HT-29 (cell line): ENCODE measurements around the gene SLC2A6. TPM values are rescaled to one million over a fixed set of nuclear protein-coding genes. Genes with fewer than 3 reads are reported as not detected.
"Not testable (repeated sequence)": the region's sequence is repeated elsewhere in the genome, so short reads cannot be mapped to it uniquely, and the experiment has no call there.

Experiments
- DNase-seq: peaks from one replicate; pipeline ENCODE4 v3.0.0-alpha.2; 2015; ENCODE audit warnings: low spot score
- total RNA-seq: library from RNA; depleted of rRNA; stranded (reverse); fragments of >200 nt; shearing (Covaris generic); gene quantifications from 2 replicates; pipeline ENCODE4 v1.2.3, GENCODE V29; 2014

SLC2A6 gene
- total RNA-seq, 1 experiment from 2014 or later: 14.4 TPM

DNA sequence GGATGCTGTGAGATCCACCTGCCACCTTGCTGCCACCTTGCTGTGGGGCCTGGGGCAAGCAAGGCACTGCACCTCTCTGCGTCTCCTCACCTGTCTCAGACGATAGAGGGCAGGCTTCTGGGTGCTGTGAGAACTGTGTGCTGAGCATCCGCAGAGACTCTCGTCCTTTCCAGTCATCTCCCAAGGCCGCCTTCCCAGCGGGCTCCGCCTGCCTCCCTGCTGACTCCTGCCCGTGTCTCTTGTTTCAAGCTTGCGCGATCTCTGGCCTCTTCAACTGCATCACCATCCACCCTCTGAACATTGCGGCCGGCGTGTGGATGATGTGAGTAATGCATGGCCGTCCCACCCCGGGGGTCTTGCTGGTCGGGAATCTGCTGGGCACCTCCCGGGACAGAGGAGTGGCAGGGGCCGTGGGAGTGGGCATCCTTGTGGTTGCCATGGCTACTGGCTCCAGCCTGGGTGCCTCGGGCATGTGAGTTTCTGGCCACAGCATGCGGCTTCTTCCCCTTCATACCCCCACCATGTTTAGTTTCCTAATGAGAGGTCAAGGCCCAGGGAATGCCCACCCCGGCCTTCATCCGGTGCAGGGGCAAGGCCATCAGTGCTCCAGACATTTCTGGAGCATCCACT, 15.6 kb downstream of the SLC2A6 start:
- peak; percentile 57 for DNase-seq

DNA sequence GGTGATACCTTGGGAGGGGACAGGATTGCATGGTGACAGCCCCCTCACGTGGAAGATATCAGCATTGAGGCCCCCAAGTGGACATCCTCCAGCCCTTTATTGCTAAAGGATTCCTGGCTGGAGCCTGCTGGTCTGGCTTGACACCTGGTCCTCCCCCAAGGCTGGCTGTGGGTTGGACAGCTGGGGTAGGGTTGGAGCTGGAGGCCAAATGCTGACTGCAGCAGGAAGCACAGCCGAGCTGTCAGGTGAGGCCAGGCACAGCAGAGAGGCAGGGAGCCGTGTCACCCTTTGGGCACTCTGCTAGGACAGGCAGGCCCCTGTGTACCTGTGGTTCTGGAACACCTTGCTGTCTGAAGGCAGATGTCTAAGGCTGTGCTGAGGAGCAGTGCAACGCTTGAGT, 16.9 kb downstream of the SLC2A6 start:
- no peak for DNase-seq

DNA sequence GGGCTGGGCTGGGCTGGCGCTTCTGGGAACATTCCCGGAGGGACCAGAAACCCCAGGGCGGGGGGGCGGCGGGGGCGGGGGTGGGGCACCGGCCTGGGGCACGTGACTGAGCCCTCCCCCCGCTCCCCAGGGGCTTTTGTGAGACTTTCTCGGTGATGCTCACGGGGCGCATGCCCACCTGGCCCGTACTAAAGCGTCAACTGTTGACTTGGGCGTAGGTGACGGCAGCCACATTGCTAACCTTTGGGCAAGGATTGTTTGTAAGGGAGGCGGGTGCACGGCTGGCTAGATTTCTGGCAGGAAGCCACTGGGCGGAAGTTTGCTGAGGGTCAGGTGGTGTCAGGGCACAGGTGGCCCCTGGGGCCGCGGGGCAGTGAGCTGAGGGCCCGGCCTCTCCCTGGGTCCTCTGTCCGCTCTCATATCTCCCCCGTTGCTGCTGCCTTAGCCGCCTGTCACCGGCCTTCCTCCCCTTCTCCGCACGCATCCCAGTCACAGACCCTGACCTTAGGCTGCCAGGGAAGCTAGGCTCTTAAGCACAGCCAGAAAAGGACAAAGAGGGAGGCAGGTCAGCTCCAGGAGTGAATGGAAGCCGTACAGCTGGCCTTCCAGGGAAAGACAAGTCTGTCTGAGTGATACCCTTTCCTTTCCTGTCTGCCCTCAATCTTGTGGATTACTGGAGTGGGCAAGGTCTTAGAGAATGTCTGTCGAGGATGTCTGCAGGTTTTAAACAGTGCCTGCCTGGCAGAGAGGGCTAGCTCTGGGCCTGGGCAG, 18.3 kb downstream of the SLC2A6 start:
- peak; percentile 86 for DNase-seq

- peak; percentile 96 for DNase-seq
Observed at GRCh38 chr9:133459476-133460404, 19.2 kb downstream of the SLC2A6 start, which contains the start of gene CACFD1. CACFD1 (plus strand) TSS chr9:133459978; CDS start chr9:133460067, 89 bp downstream.

DNA sequence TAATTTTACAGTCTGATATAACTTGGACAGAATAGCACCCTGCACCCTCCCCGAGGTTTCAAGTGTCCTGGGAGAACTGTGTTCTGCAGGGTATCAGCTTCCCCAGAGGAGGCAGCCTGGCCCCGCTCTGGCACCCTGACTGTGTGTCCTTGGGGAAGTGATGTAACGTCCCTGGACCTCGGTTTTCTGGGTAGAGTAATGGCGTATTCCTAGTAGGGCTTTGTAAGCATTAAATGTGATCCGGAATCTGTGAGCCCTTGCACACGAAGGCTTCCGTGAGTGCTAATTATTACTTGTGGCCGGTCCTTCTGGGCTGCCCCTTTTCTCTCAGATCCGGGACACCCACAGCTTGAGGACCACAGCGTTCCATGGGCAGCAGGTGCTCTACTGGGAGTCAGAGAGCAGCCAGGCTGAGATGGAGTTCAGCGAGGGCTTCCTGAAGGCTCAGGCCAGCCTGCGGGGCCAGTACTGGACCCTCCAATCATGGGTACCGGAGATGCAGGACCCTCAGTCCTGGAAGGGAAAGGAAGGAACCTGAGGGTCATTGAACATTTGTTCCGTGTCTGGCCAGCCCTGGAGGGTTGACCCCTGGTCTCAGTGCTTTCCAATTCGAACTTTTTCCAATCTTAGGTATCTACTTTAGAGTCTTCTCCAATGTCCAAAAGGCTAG, 20.1 kb downstream of the SLC2A6 start:
- DNase-seq: no peak

DNA sequence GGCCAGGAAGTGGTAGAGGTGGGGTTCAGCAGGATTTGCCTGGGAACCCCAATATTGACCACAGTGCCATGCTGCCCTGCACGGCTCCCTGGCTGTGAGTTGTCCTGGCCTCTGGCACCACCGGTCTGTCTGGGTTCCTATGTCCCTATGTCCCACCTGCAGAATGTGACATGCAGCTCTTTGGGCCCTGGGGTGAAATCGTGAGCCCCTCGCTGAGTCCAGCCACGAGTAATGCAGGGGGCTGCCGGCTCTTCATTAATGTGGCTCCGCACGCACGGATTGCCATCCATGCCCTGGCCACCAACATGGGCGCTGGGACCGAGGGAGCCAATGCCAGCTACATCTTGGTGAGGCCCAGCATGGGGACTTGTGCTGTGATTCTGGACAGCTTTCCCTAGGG, 21.2 kb downstream of the SLC2A6 start:
- DNase-seq: no peak

DNA sequence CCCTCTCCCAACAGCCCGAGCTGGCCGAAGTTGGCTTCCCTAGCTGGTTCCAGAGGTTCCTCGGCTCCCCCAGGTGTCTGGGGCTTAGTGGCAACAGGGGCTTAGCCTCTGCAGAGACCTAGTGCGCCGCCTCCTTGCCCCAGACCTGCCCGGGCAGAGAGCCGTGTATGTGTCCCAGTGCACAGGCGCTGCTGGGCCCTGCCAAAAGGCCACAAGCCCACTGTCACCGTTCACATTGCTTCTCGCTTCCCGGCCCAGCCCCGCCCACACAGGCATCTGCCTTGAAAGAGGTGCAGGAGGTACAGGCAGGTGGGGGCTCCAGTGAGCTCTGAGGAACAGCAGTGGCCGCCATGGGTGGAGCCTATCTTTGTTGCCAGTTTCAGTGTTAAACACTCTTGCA, 21.7 kb downstream of the SLC2A6 start:
- DNase-seq: no peak

GRCh38 chr9:133456409-133456808, 22.5 kb downstream of the SLC2A6 start:
- DNase-seq: peak; percentile 48

DNA sequence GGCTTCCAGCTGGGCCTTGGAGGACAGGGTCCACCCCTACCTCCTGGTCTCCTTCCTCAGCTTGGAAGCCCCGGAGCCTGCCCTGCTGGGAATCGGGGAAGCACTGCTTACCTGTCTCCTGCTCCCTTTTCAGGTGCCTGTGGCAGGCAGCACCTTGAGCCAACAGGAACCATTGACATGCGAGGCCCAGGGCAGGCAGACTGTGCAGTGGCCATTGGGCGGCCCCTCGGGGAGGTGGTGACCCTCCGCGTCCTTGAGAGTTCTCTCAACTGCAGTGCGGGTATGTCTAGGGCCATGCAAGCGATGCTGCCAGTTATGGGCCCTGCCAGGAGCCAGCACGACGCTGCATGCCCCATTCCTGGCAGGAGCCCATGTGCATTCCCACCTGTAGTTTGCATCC, 23.0 kb downstream of the SLC2A6 start:
- no peak for DNase-seq

GRCh38 chr9:133454943-133455673, 23.8 kb downstream of the SLC2A6 start:
- no peak for DNase-seq

DNA sequence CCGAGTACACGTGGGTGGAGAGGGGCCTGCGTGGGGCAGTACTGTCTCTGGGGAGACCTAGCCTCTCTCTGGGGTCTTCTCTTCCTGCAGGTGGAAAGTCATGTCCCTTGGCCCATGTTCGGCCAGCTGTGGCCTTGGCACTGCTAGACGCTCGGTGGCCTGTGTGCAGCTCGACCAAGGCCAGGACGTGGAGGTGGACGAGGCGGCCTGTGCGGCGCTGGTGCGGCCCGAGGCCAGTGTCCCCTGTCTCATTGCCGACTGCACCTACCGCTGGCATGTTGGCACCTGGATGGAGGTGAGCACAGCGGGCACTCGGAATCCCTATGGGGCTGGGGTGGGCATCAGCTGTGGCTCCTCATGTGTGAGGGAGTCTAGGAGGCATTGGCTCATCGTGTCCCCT, 24.6 kb downstream of the SLC2A6 start:
- no peak for DNase-seq

DNA sequence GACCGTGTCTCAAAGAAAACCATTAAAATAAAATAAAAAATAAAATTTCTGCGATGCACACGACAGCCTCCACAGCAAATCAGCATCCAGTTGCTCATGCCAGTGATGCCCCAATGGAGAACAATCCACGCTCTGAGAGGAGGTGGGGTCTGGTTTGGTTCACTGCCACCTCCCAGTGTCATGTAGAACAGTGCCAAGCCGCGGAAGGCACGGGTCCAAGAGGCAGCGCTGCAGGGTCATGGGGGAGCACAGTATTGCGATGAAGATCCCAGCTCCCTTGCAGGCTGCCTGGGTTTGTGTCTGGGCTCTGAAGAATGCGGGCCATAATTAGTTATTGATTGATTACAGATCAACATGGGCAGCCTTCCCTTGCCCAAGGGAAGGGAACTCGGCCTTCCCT, 25.2 kb downstream of the SLC2A6 start:
- DNase-seq: no peak

GRCh38 chr9:133452562-133452961, 26.3 kb downstream of the SLC2A6 start:
- DNase-seq: no peak

- DNase-seq: not testable (repeated sequence)
Observed at GRCh38 chr9:133451865-133452264, 27.0 kb downstream of the SLC2A6 start.

DNA sequence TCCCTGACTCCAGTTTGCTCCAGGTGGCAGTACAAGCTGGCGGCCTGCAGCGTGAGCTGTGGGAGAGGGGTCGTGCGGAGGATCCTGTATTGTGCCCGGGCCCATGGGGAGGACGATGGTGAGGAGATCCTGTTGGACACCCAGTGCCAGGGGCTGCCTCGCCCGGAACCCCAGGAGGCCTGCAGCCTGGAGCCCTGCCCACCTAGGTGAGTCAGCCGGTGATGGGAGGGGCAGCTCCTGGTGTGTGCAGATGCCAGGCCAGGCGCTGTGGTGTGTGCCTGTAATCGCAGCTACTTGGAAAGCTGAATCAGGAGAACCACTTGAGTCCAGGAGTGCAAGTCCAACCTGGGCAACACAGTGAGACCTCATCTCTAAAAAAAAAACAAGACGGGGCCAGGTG, 29.1 kb downstream of the SLC2A6 start:
- DNase-seq: peak; percentile 77

GRCh38 chr9:133448487-133448972, 30.4 kb downstream of the SLC2A6 start:
- no peak for DNase-seq

- no peak for DNase-seq
Observed at GRCh38 chr9:133445293-133445969, 33.5 kb downstream of the SLC2A6 start.

DNA sequence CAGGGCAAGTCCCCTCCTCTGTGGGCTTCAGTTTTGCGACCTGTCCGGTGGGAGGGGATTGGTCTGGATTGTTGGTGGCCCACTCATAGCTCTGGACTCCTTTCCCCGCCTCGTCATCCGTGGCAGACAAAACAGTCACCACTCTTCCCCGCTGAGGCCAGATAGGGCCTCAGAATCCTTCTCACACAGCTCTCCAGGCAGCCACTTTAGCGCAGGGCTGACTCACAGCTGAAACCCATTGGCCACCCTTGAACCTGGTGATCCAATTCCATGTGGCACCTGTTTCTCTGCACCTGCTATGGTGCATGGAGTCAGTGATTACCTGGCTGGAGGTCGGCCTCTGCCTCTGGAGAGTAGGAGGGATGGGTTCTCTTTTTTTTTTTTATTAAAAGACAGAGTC, 34.9 kb downstream of the SLC2A6 start:
- DNase-seq: no peak

DNA sequence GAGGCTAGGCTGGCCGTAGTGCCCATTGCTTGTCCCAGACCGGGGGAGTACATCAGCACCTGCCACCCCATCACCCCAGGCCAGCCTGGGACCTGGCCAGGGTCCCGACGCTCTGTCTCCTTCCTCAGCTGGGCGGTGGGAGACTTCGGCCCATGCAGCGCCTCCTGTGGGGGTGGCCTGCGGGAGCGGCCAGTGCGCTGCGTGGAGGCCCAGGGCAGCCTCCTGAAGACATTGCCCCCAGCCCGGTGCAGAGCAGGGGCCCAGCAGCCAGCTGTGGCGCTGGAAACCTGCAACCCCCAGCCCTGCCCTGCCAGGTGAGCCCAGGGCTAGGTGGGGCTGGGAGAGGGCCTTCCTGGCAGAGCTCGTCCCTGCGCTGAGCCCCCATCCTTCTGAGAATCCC, 35.7 kb downstream of the SLC2A6 start:
- DNase-seq: no peak

DNA sequence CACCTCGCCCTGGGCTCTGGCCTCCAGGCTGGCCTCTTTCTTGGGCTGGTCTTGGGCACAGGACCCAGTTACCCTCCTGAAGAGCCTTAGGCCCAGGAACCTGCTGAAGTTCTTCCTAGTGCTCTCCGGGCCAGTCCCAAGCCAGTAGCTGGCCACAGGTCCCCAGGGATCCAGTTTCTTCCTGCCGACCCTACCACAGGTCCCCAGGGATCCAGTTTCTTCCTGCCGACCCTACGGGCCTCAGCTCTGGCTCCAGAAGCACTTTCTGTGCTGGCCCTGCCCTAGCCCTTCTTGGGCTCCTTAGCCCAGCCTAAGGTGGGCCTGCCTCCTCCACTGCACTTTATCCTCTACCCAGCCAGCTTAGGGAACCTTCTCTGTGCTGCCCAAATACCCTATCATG, 37.3 kb downstream of the SLC2A6 start:
- DNase-seq: no peak
